Stimulated activated CD8-positive, alpha-beta memory T cell treated with anti-CD3 and anti-CD28 coated beads, Interleukin-7, amount 100 ng/mL, for 1 hour (primary cell): ENCODE data around the gene RHAG.
"Not testable (repeated sequence)": the region's sequence is repeated elsewhere in the genome, so short reads cannot be mapped to it uniquely, and the experiment has no call there.

Experiments
- DNase-seq, 2 donors: peaks; one replicate each; pipeline ENCODE4 v3.0.0-alpha.2; 2020; ENCODE audit warnings: low read depth in 2 of 2

RHAG gene

GRCh38 chr6:49636713-49637349 is at the start of gene RHAG:
RHAG (minus strand) TSS chr6:49636839; CDS start chr6:49636812, 27 bp downstream.
- DNase-seq = no peak

- no peak for DNase-seq
Observed at GRCh38 chr6:49676671-49677281, 40.1 kb upstream of the RHAG start.

- no peak for DNase-seq
Observed at GRCh38 chr6:49675816-49676215, 39.2 kb upstream of the RHAG start.

- no peak for DNase-seq
Observed at GRCh38 chr6:49668083-49668511, 31.5 kb upstream of the RHAG start.

GRCh38 chr6:49666930-49667757 is 30.5 kb upstream of the RHAG start:
- no peak for DNase-seq

GRCh38 chr6:49666480-49666879 is 29.8 kb upstream of the RHAG start:
- DNase-seq = no peak

- DNase-seq = no peak
Observed at GRCh38 chr6:49664817-49665216, 28.2 kb upstream of the RHAG start.

GRCh38 chr6:49664054-49664453 is 27.4 kb upstream of the RHAG start:
- not testable (repeated sequence) for DNase-seq

GRCh38 chr6:49662892-49663261 is 26.2 kb upstream of the RHAG start:
- DNase-seq = no peak

GRCh38 chr6:49662231-49662891 is 25.7 kb upstream of the RHAG start:
- no peak for DNase-seq

GRCh38 chr6:49653942-49654341 is 17.3 kb upstream of the RHAG start:
- no peak for DNase-seq

- DNase-seq = no peak
Observed at GRCh38 chr6:49653438-49653837, 16.8 kb upstream of the RHAG start.

- no peak for DNase-seq
Observed at GRCh38 chr6:49651239-49651638, 14.6 kb upstream of the RHAG start.

GRCh38 chr6:49649988-49650387 is 13.3 kb upstream of the RHAG start:
- no peak for DNase-seq

- DNase-seq = no peak
Observed at GRCh38 chr6:49648036-49648435, 11.4 kb upstream of the RHAG start.

- no peak for DNase-seq
Observed at GRCh38 chr6:49647476-49647875, 10.8 kb upstream of the RHAG start.

GRCh38 chr6:49646942-49647341 is 10.3 kb upstream of the RHAG start:
- DNase-seq = no peak

- DNase-seq = no peak
Observed at GRCh38 chr6:49646130-49646824, 9.6 kb upstream of the RHAG start.

- no peak for DNase-seq
Observed at GRCh38 chr6:49645139-49645538, 8.5 kb upstream of the RHAG start.

GRCh38 chr6:49639177-49639817 is 2.7 kb upstream of the RHAG start:
- no peak for DNase-seq

- no peak for DNase-seq
Observed at GRCh38 chr6:49637350-49637731, 702 bp upstream of the RHAG start.
